Mesenchymal stem cell (in vitro differentiated cells and primary cell): ENCODE measurements around the gene HDAC2.

Experiments
- DNase-seq: peaks from one replicate; pipeline ENCODE4 v3.0.0-alpha.2; 2013
- H2AFZ ChIP-seq: one replicate; pipeline ENCODE4 v1.6.1; 2013; ENCODE audit warnings: low read depth, mild to moderate bottlenecking, control low read depth, inconsistent platforms, low read length, moderate library complexity
- H2AK5ac ChIP-seq: 2 replicates; pipeline ENCODE4 v1.6.1; 2013; ENCODE audit warnings: low read length, moderate library complexity, mild to moderate bottlenecking, inconsistent platforms; ENCODE audit not compliant: severe bottlenecking
- H2BK120ac ChIP-seq: one replicate; pipeline ENCODE4 v1.6.1; 2013; ENCODE audit warnings: low read depth, mild to moderate bottlenecking, inconsistent platforms, low read length, moderate library complexity
- H2BK12ac ChIP-seq, 2 experiments: one replicate each; pipeline ENCODE4 v1.6.1; 2013; ENCODE audit warnings: inconsistent platforms in 2 of 2, low read length in 2 of 2, mild to moderate bottlenecking in 2 of 2, moderate library complexity in 2 of 2, control low read depth in 1 of 2
- H2BK15ac ChIP-seq: one replicate; pipeline ENCODE4 v1.6.1; 2013; ENCODE audit warnings: mild to moderate bottlenecking, low read depth, inconsistent platforms; ENCODE audit not compliant: poor library complexity, severe bottlenecking
- H2BK5ac ChIP-seq: 2 replicates; pipeline ENCODE4 v1.6.1; 2013; ENCODE audit warnings: low read depth, mild to moderate bottlenecking, low read length, control low read depth, inconsistent platforms; ENCODE audit not compliant: poor library complexity, severe bottlenecking
- H3K14ac ChIP-seq, 2 experiments: one replicate each; pipeline ENCODE4 v1.6.1; 2013; ENCODE audit warnings: inconsistent platforms in 2 of 2, low read length in 2 of 2, control low read depth in 1 of 2, mild to moderate bottlenecking in 1 of 2, moderate library complexity in 1 of 2
- H3K18ac ChIP-seq, 2 experiments: one replicate each; pipeline ENCODE4 v1.6.1; 2013; ENCODE audit warnings: inconsistent platforms in 2 of 2, low read length in 2 of 2, control low read depth in 1 of 2, low read depth in 1 of 2, mild to moderate bottlenecking in 1 of 2
- H3K23ac ChIP-seq, 2 experiments: one replicate each; pipeline ENCODE4 v1.6.1; 2013; ENCODE audit warnings: inconsistent platforms in 2 of 2, low read length in 2 of 2, mild to moderate bottlenecking in 2 of 2, moderate library complexity in 2 of 2, control low read depth in 1 of 2
- H3K27ac ChIP-seq: 2 replicates; pipeline ENCODE4 v1.5.1; 2013; ENCODE audit warnings: mild to moderate bottlenecking, moderate library complexity, low read length, control low read depth, inconsistent platforms; ENCODE audit not compliant: poor library complexity, severe bottlenecking
- H3K27me3 ChIP-seq, 2 experiments: 2 replicates each; pipeline versions ENCODE4 v1.6.1 to v1.7.0; 2013; ENCODE audit warnings: low read length in 2 of 2, mild to moderate bottlenecking in 2 of 2, moderate library complexity in 2 of 2, control low read depth in 1 of 2, inconsistent platforms in 1 of 2; ENCODE audit not compliant: control insufficient read depth in 1 of 2, insufficient read depth in 1 of 2
- H3K36me3 ChIP-seq, 2 experiments: 2 replicates each; pipeline versions ENCODE4 v1.6.1 to v1.7.0; 2013; ENCODE audit warnings: low read length in 2 of 2, control low read depth in 1 of 2, inconsistent platforms in 1 of 2, low read depth in 1 of 2, mild to moderate bottlenecking in 1 of 2; ENCODE audit not compliant: insufficient read depth in 2 of 2, control insufficient read depth in 1 of 2
- H3K4ac ChIP-seq, 2 experiments: one replicate each; pipeline ENCODE4 v1.6.1; 2013; ENCODE audit warnings: inconsistent platforms in 2 of 2, low read length in 2 of 2, mild to moderate bottlenecking in 2 of 2, moderate library complexity in 2 of 2, control low read depth in 1 of 2, low read depth in 1 of 2
- H3K4me1 ChIP-seq: 2 replicates; pipeline ENCODE4 v1.6.1; 2013; ENCODE audit warnings: low read depth, low read length, control low read depth; ENCODE audit not compliant: control insufficient read depth, insufficient read depth
- H3K4me2 ChIP-seq: 2 replicates; pipeline ENCODE4 v1.6.1; 2013; ENCODE audit warnings: low read length, mild to moderate bottlenecking, inconsistent platforms; ENCODE audit not compliant: poor library complexity, severe bottlenecking
- H3K4me3 ChIP-seq, 2 experiments: 2 replicates each; pipeline versions ENCODE4 v1.5.1 to v1.7.0; 2013; ENCODE audit warnings: low read length in 2 of 2, mild to moderate bottlenecking in 2 of 2, control low read depth in 1 of 2, low read depth in 1 of 2; ENCODE audit not compliant: insufficient read depth in 1 of 2
- H3K79me1 ChIP-seq: replicated peaks from 2 replicates; pipeline ENCODE4 v1.6.1; 2013; ENCODE audit warnings: mild to moderate bottlenecking, control low read depth, low read length, inconsistent platforms; ENCODE audit not compliant: poor library complexity, severe bottlenecking
- H3K9ac ChIP-seq: 2 replicates; pipeline ENCODE4 v1.7.0; 2013; ENCODE audit warnings: mild to moderate bottlenecking, low read length, moderate library complexity
- H3K9me3 ChIP-seq: 2 replicates; pipeline ENCODE4 v1.7.0; 2013; ENCODE audit warnings: mild to moderate bottlenecking, low read length; ENCODE audit not compliant: control insufficient read depth
- H4K8ac ChIP-seq: one replicate; pipeline ENCODE4 v1.6.1; 2013; ENCODE audit warnings: inconsistent platforms, mild to moderate bottlenecking, low read length, moderate library complexity
- H4K91ac ChIP-seq: one replicate; pipeline ENCODE4 v1.6.1; 2013; ENCODE audit warnings: mild to moderate bottlenecking, low read length, inconsistent platforms
- WGBS: methylation state at CpG from one replicate; pipeline ENCODE4 v1.1.7; 2013; ENCODE audit warnings: mixed read lengths; 5-methylcytosine and 5-hydroxymethylcytosine counted together

Gene HDAC2

GRCh38 chr6:113998811-113999210 is 27.9 kb upstream of the HDAC2 start:
- no peak overlapping the region for H3K4me3 ChIP-seq
- no peak overlapping the region for H3K14ac ChIP-seq
- H3K18ac ChIP-seq, result no peak overlapping the region
- H2BK120ac ChIP-seq, result no peak overlapping the region
- H3K27me3 ChIP-seq, result no peaks in the 10 kb centered on the region
- H3K36me3 ChIP-seq, result no peaks in the 10 kb centered on the region
- H2BK12ac ChIP-seq, result peak overlapping the region in 1 of 2 experiments; percentile 37
- no peak overlapping the region for H2BK15ac ChIP-seq
- DNase-seq, result no peak
- no peak overlapping the region for H2AFZ ChIP-seq
- H2BK5ac ChIP-seq, result no peak overlapping the region
- H2AK5ac ChIP-seq, result peak overlapping the region; percentile 2
- no peak overlapping the region for H3K9ac ChIP-seq
- H4K8ac ChIP-seq, result no peak overlapping the region
- H3K4me1 ChIP-seq, result peaks cover 3% of the 10 kb centered on the region
- no peak overlapping the region for H3K23ac ChIP-seq
- peaks cover 3% of the 10 kb centered on the region for H3K79me1 ChIP-seq
- no peak overlapping the region for H3K4me2 ChIP-seq
- H4K91ac ChIP-seq, result no peak overlapping the region
- no peak overlapping the region for H3K27ac ChIP-seq
- H3K9me3 ChIP-seq, result no peaks in the 10 kb centered on the region
- H3K4ac ChIP-seq, result no peak overlapping the region

- Histone ChIP-seq H2BK120ac (no peak overlapping the region), H3K27me3 (no peaks in the 10 kb centered on the region), H3K36me3 (no peaks in the 10 kb centered on the region), H4K91ac (no peak overlapping the region), H3K4me2 (no peak overlapping the region), H2BK12ac (no peak overlapping the region), H3K4ac (no peak overlapping the region), H2BK5ac (no peak overlapping the region), H3K79me1 (peaks cover 3% of the 10 kb centered on the region), H3K9ac (peak overlapping the region; percentile 62), H3K14ac (no peak overlapping the region), H3K4me1 (peaks cover 3% of the 10 kb centered on the region), H3K18ac (no peak overlapping the region), H3K9me3 (no peaks in the 10 kb centered on the region), H2BK15ac (no peak overlapping the region), H4K8ac (no peak overlapping the region), H3K4me3 (peak overlapping the region in 1 of 2 experiments; percentile 36), H2AK5ac (no peak overlapping the region), H2AFZ (no peak overlapping the region), H3K27ac (peak overlapping the region; percentile 74), H3K23ac (no peak overlapping the region)
- WGBS, result 23% methylated on average over 2 of the region's 3 CpGs
- peak; percentile 79 for DNase-seq
Observed at GRCh38 chr6:113997116-113997515, 26.2 kb upstream of the HDAC2 start.

GRCh38 chr6:113995634-113996033 is 24.7 kb upstream of the HDAC2 start:
- H3K4ac ChIP-seq, result no peak overlapping the region
- H4K8ac ChIP-seq, result peak overlapping the region; percentile 90
- no peak overlapping the region for H2AK5ac ChIP-seq
- H3K14ac ChIP-seq, result no peak overlapping the region
- peak overlapping the region in 1 of 2 experiments; percentile 28 for H3K4me3 ChIP-seq
- H2BK120ac ChIP-seq, result no peak overlapping the region
- no peak overlapping the region for H2BK15ac ChIP-seq
- no peaks in the 10 kb centered on the region for H3K79me1 ChIP-seq
- peaks cover 3% of the 10 kb centered on the region for H3K4me1 ChIP-seq
- peak overlapping the region; percentile 96 for H3K27ac ChIP-seq
- H3K27me3 ChIP-seq, result no peaks in the 10 kb centered on the region
- peak overlapping the region; percentile 51 for H2BK5ac ChIP-seq
- H3K18ac ChIP-seq, result peak overlapping the region in 1 of 2 experiments; percentile 48
- H3K4me2 ChIP-seq, result no peak overlapping the region
- no peak overlapping the region for H4K91ac ChIP-seq
- peak overlapping the region in 1 of 2 experiments; percentile 83 for H2BK12ac ChIP-seq
- H3K23ac ChIP-seq, result no peak overlapping the region
- WGBS, result 2% methylated on average over 4 of the region's 4 CpGs
- H3K36me3 ChIP-seq, result no peaks in the 10 kb centered on the region
- H3K9me3 ChIP-seq, result no peaks in the 10 kb centered on the region
- peak overlapping the region; percentile 75 for H3K9ac ChIP-seq
- peak; percentile 92 for DNase-seq
- H2AFZ ChIP-seq, result peak overlapping the region; percentile 42

GRCh38 chr6:113994934-113995342 is 24.0 kb upstream of the HDAC2 start:
- H2BK5ac ChIP-seq, result no peak overlapping the region

More at GRCh38 chr6:113994934-113995342, 24.0 kb upstream of the HDAC2 start:
- no peak overlapping the region for H3K18ac ChIP-seq
- H3K4me3 ChIP-seq, result no peak overlapping the region
- peak; percentile 93 for DNase-seq
- H4K8ac ChIP-seq, result no peak overlapping the region
- no peak overlapping the region for H3K14ac ChIP-seq
- no peak overlapping the region for H2BK15ac ChIP-seq
- H3K4me2 ChIP-seq, result no peak overlapping the region
- no peak overlapping the region for H2AK5ac ChIP-seq
- no peak overlapping the region for H3K23ac ChIP-seq
- H2AFZ ChIP-seq, result no peak overlapping the region
- no peaks in the 10 kb centered on the region for H3K79me1 ChIP-seq
- no peak overlapping the region for H3K4ac ChIP-seq
- H3K27ac ChIP-seq, result peak overlapping the region; percentile 96
- H3K9ac ChIP-seq, result peak overlapping the region; percentile 75
- H2BK120ac ChIP-seq, result no peak overlapping the region
- no peaks in the 10 kb centered on the region for H3K9me3 ChIP-seq
- H4K91ac ChIP-seq, result no peak overlapping the region
- no peaks in the 10 kb centered on the region for H3K27me3 ChIP-seq
- H2BK12ac ChIP-seq, result no peak overlapping the region
- no peaks in the 10 kb centered on the region for H3K36me3 ChIP-seq
- H3K4me1 ChIP-seq, result peaks cover 3% of the 10 kb centered on the region
